Heart left ventricle (tissue), 16 donors: ENCODE data around the gene DSCAML1. TPM values are rescaled to one million over a fixed set of nuclear protein-coding genes. Genes with fewer than 3 reads are reported as not detected.

ENCODE experiments used
- ATAC-seq, 4 donors: fragments of 200-7000 bp; cut with Tn5 transposase; one replicate each; pipeline ENCODE4 v1.9.1; 2020 to 2022; ENCODE audit warnings: moderate library complexity in 4 of 4, mild to moderate bottlenecking in 3 of 4, moderate number of reproducible peaks in 1 of 4
- DNase-seq, 5 donors: peaks; one replicate each; pipeline ENCODE4 v3.0.0-alpha.2; 2020
- H3K27ac ChIP-seq, 12 donors: fragments of 200-600 bp; sonication (generic) in 4 of 12; one replicate each; pipeline versions ENCODE4 v1.5.0 to v1.8.0; 2016 to 2022; ENCODE audit warnings: mild to moderate bottlenecking in 2 of 12
- H3K27me3 ChIP-seq, 9 donors: fragments of 200-600 bp; sonication (generic) in 2 of 9; one replicate each; pipeline versions ENCODE4 v1.5.1 to v1.8.0; 2016 to 2022; ENCODE audit warnings: mild to moderate bottlenecking in 3 of 9
- H3K36me3 ChIP-seq, 9 donors: fragments of 200-600 bp; sonication (generic) in 2 of 9; one replicate each; pipeline versions ENCODE4 v1.5.0 to v1.8.0; 2018 to 2022; ENCODE audit warnings: mild to moderate bottlenecking in 2 of 9
- H3K4me1 ChIP-seq, 12 donors: fragments of 200-600 bp; sonication (generic) in 4 of 12; one replicate each; pipeline versions ENCODE4 v1.5.0 to v1.8.0; 2016 to 2022; ENCODE audit warnings: mild to moderate bottlenecking in 3 of 12
- H3K4me3 ChIP-seq, 12 donors: fragments of 200-600 bp; sonication (generic) in 4 of 12; one replicate each; pipeline versions ENCODE4 v1.5.0 to v1.8.0; 2017 to 2022; ENCODE audit warnings: mild to moderate bottlenecking in 9 of 12, moderate library complexity in 4 of 12
- H3K9me3 ChIP-seq, 12 donors: fragments of 200-600 bp; sonication (generic) in 4 of 12; one replicate each; pipeline versions ENCODE4 v1.5.0 to v1.8.0; 2016 to 2022; ENCODE audit warnings: mild to moderate bottlenecking in 1 of 12
- POLR2A ChIP-seq, 2 donors: fragments of 450-650 bp; IDR thresholded peaks; one replicate each; pipeline ENCODE4 v1.6.1; 2017; ENCODE audit warnings: antibody characterized with exemption in 2 of 2, mild to moderate bottlenecking in 2 of 2, moderate library complexity in 2 of 2
- WGBS, 4 donors: extraction: QIAGEN DNeasy Blood & Tissue Kit in 2 of 4; methylation state at CpG; one replicate each; pipeline versions ENCODE4 v1.1.5 to v1.1.7; 2013 to 2018; 5-methylcytosine and 5-hydroxymethylcytosine counted together
- intact Hi-C, 10 donors: fragments of 100-400 bp; cut with DNase I; formaldehyde crosslinking; loops; one replicate each; pipeline versions ENCODE4 v1.11.1 to v1.14.2; 2022
- polyA plus RNA-seq, 2 donors: library from polyadenylated mRNA; stranded (reverse); fragments of 200-250 nt; gene quantifications; one replicate each; pipeline ENCODE4 v1.2.3, GENCODE V29; 2013
- total RNA-seq, 9 donors: library from RNA; depleted of rRNA in 2 of 9; stranded (reverse); fragments of >200 nt in 2 of 9; fragmentation: NEBNext Ultra II Directional in 3 of 9; extraction: Animal tissue kit (Norgen Biotek cat#: 25700) in 3 of 9; gene quantifications; one replicate each; pipeline versions ENCODE4 v1.1.0 to v1.2.4, GENCODE V29; 2016 to 2023
- TF ChIP-seq, protein P1 (sequence below), 12 donors: fragments of 200-600 bp; sonication (generic) in 4 of 12; IDR thresholded peaks; one replicate each; pipeline versions ENCODE4 v1.5.0 to v1.8.0; 2018 to 2022; ENCODE audit warnings: antibody characterized with exemption in 12 of 12, mild to moderate bottlenecking in 5 of 12
- donor health status: ischemic (EF 13 %, LVEDD 7.1; RV severe dilation, severe dysfunction).
- donor health status: healthy with polysubstance abuse.
- donor health status: DM: no; HTN: yes; CAD: no.
- donor health status: DM: no; HTN: no; CAD: no.
- donor health status: ischemic (EF 25% LVEDD 6.9; RV normal size, moderate dysfunction).
- donor health status: ischemic (EF 25% LVEDD 5.7; RV mildly dilated, moderate dysfunction).
- donor health status: healthy.
- donor health status: DM: yes; HTN: yes; CAD: no.
- donor health status: ischemic (EF 35%, LVEDD 5.7; RV mildly dilated, moderate dysfunction).
- donor health status: nonischemic (EF 11% LVEDD 7.7; RV severe dilation, severe dysfunction).
- donor health status: DM: yes; HTN: yes; CAD: no.
- donor health status: PGD.
- donor health status: ischemic (EF 29% LVEDD 5.4; RV normal size, mild dysfunction).
- donor health status: nonischemic (EF 23%, LVEDD 6.1; RV moderate dilation, normal function).

Gene DSCAML1
- total and polyA plus RNA-seq, 11 donors = 0.05 to 1.7 (median 0.76) TPM

DNA sequence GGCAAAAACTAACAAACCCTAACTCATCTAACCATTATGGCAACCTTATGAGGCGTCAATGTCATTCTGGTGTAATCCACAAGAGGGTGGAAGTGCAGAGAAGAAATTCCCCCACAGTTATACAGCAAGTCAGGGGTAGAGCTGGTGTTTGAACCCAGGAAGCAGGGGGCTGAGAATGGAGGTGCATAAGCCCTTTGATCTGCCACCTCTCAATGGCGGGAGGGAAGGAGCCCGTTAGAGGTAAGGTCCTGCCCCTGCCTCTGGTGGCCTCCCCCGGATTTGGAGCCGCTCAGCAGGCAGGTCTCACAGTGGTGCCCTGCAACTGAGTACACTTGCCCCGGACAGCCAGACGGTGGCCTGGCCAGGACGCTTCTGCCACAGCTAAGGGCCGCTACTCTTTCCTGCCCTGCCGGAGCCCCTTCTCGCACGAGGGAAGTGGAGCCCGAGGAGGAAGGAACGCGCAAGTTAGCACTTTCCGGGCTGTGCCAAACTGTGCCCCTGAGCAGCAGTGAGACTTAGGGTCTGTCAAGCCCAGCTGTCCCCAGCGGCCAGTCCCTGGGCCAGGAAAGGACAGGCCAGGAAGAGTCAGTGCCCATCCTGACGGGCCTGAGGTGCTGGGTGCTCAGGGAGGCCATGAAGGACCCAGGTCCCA lies 26.4 kb upstream of the DSCAML1 start:
- Histone ChIP-seq H3K27me3 (no peaks in the 10 kb centered on the region), H3K36me3 (no peaks in the 10 kb centered on the region), H3K4me1 (peaks cover 0 to 59% (median 35%) of the 10 kb centered on the region in 12 donors), H3K27ac (peak overlapping the region; percentile 73 to 91 (median 78)), H3K9me3 (no peaks in the 10 kb centered on the region), H3K4me3 (no peak overlapping the region)
- intact Hi-C loops = loop anchor here in 2 of 10 donors (5.0 kb wide), 2 partner anchors 124 to 229 kb away; no protein-coding TSS in a partner anchor
- WGBS, 4 donors = 52 to 95% (median 58%) methylated on average over 2 to 18 of the region's 18 CpGs
- ATAC-seq (peak in 2 of 4 donors; percentile 2 to 3), DNase-seq (peak; percentile 24 to 72 (median 49))
- TF ChIP-seq, protein P1, sequence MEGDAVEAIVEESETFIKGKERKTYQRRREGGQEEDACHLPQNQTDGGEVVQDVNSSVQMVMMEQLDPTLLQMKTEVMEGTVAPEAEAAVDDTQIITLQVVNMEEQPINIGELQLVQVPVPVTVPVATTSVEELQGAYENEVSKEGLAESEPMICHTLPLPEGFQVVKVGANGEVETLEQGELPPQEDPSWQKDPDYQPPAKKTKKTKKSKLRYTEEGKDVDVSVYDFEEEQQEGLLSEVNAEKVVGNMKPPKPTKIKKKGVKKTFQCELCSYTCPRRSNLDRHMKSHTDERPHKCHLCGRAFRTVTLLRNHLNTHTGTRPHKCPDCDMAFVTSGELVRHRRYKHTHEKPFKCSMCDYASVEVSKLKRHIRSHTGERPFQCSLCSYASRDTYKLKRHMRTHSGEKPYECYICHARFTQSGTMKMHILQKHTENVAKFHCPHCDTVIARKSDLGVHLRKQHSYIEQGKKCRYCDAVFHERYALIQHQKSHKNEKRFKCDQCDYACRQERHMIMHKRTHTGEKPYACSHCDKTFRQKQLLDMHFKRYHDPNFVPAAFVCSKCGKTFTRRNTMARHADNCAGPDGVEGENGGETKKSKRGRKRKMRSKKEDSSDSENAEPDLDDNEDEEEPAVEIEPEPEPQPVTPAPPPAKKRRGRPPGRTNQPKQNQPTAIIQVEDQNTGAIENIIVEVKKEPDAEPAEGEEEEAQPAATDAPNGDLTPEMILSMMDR (IDR thresholded peaks at IDR 0.05) = peak in 6 of 12 donors; percentile 8 to 35 (median 26)
- TF ChIP-seq POLR2A (IDR thresholded peaks at IDR 0.05) = no peak

DNA sequence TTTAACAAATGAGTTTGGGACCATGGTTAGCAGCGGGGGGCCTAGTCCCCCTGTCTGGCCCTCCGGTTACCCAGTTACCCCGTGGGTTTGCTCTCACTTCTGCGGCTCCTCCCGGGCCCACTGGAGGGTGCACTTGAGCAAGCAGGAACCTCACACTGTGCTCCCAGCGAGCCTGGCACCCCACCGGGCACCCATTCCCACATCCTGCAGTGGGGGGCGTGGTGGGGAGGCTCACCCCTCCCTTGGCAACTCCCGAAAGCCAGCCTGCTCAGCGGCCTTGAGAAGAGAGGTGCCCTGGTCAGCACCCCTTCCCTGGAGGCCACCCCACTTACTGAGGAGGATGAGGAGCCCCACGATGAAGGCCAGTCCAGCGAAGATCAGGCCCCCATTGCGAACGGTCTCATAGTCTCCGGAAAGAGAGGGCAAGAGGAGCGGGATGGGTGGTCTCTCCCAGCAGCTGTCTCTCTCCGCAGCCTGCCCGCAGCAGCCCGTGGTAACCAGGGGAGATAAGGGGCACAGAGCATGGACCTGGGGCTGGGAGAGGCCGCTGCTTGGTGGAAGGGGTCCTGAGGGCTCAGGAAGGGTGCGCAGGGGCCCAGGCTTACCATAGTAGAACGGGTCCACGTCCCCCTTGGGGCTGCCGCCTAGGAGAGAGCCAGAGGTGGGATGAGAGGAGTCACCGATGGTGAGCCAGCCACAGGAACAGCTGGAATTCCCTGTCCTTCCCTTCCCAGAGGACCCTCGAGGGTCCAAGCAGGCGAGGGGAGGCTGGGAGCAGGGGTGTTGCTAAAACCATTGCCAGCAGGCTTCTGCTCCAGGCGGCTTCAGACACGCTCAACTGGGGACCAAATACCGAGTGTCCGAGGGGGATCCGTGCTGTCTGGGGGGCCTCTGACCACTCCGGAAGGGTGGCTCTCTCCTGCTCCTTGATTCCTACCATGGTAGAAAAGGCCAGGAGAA lies 25.3 kb upstream of the DSCAML1 start:
- H3K4me1 ChIP-seq = peaks cover 0 to 60% (median 37%) of the 10 kb centered on the region in 12 donors
- peak overlapping the region in 7 of 12 donors; percentile 73 to 91 (median 86) for H3K27ac ChIP-seq
- no peaks in the 10 kb centered on the region for H3K27me3 ChIP-seq
- DNase-seq = peak in 4 of 5 donors; percentile 46 to 80 (median 60)
- intact Hi-C loops = loop anchor here in 3 of 10 donors (1.0 to 5.0 kb wide), 3 partner anchors 124 to 230 kb away; no protein-coding TSS in a partner anchor
- 69 to 74% (median 70%) methylated on average over 25 to 33 of the region's 33 CpGs for WGBS, 4 donors
- H3K9me3 ChIP-seq = no peaks in the 10 kb centered on the region
- no peak overlapping the region for H3K4me3 ChIP-seq
- no peak for TF ChIP-seq POLR2A (IDR thresholded peaks at IDR 0.05)
- TF ChIP-seq, protein P1 (IDR thresholded peaks at IDR 0.05) = peak in 11 of 12 donors; percentile 21 to 72 (median 53)
- ATAC-seq = no peak
- no peaks in the 10 kb centered on the region for H3K36me3 ChIP-seq

DNA sequence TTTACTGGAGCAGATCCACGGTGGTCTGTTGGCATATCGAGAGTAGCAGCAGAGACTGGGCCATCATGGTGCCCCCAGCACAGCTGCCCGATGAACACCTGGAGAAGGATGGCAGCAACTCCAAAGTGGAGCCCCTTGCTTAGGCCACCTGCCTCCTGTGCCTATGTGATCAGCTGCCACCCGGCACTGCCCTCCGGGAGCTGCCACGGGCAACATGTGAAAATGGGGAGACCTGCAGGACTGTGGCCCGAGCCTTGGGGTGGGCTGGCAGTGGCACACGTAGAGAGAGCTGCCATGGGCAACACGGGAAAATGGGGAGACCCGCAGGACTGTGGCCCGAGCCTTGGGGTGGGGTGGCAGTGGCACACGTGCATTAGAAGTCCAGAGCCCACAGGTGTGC lies 24.4 kb upstream of the DSCAML1 start:
- no peaks in the 10 kb centered on the region for H3K36me3 ChIP-seq
- intact Hi-C loops = loop anchor here in 3 of 10 donors (2.0 to 5.0 kb wide), 3 partner anchors 125 to 231 kb away; no protein-coding TSS in a partner anchor
- WGBS, 4 donors = 86 to 92% (median 89%) methylated on average over 10 to 12 of the region's 12 CpGs
- H3K27me3 ChIP-seq = no peaks in the 10 kb centered on the region
- DNase-seq (peak in 1 of 5 donors; percentile 40), ATAC-seq (no peak)
- peaks cover 0 to 70% (median 41%) of the 10 kb centered on the region in 12 donors for H3K4me1 ChIP-seq
- H3K4me3 ChIP-seq = no peak overlapping the region
- no peak for TF ChIP-seq POLR2A (IDR thresholded peaks at IDR 0.05)
- TF ChIP-seq, protein P1 (IDR thresholded peaks at IDR 0.05) = no peak
- H3K9me3 ChIP-seq = no peaks in the 10 kb centered on the region
- H3K27ac ChIP-seq = no peak overlapping the region
